Lung (tissue), 12 donors: ENCODE results near the gene ZNF165. TPM values are rescaled to one million over a fixed set of nuclear protein-coding genes. Genes with fewer than 3 reads are reported as not detected.

Source experiments
- ATAC-seq: fragments of 200-7000 bp; cut with Tn5 transposase; one replicate; pipeline ENCODE4 v1.9.1; 2020; ENCODE audit warnings: moderate number of reproducible peaks; ENCODE audit not compliant: insufficient read depth, low FRiP score
- DNase-seq, 3 donors: peaks; one replicate each; pipeline ENCODE4 v3.0.0-alpha.2; 2013 to 2017
- H3K27ac ChIP-seq, 2 donors: one replicate each; pipeline ENCODE4 v1.5.1; 2013; ENCODE audit warnings: mild to moderate bottlenecking in 2 of 2, moderate library complexity in 2 of 2, control low read depth in 1 of 2, inconsistent platforms in 1 of 2, low read depth in 1 of 2, low read length in 1 of 2
- H3K27me3 ChIP-seq, 3 donors: one replicate each; pipeline ENCODE4 v1.5.1; 2013; ENCODE audit warnings: low read length in 2 of 3; ENCODE audit not compliant: control insufficient read depth in 3 of 3, insufficient read depth in 3 of 3
- H3K36me3 ChIP-seq, 4 donors: one replicate each; pipeline ENCODE4 v1.5.1; 2013; ENCODE audit warnings: low read length in 4 of 4, mild to moderate bottlenecking in 1 of 4, moderate library complexity in 1 of 4; ENCODE audit not compliant: control insufficient read depth in 4 of 4, insufficient read depth in 4 of 4
- H3K4me1 ChIP-seq, 5 donors: one replicate each; pipeline ENCODE4 v1.5.1; 2013; ENCODE audit warnings: low read length in 5 of 5, mild to moderate bottlenecking in 2 of 5, moderate library complexity in 1 of 5; ENCODE audit not compliant: control insufficient read depth in 5 of 5, insufficient read depth in 5 of 5
- H3K4me3 ChIP-seq: one replicate; pipeline ENCODE4 v1.5.1; 2013; ENCODE audit warnings: mild to moderate bottlenecking, control low read depth, moderate library complexity
- H3K9ac ChIP-seq, 2 donors: one replicate each; pipeline ENCODE4 v1.5.1; 2013; ENCODE audit warnings: low read length in 2 of 2, control low read depth in 1 of 2; ENCODE audit not compliant: insufficient read depth in 1 of 2
- H3K9me3 ChIP-seq, 4 donors: one replicate each; pipeline ENCODE4 v1.5.1; 2013; ENCODE audit warnings: low read length in 3 of 4, mild to moderate bottlenecking in 1 of 4, moderate library complexity in 1 of 4; ENCODE audit not compliant: control insufficient read depth in 4 of 4, insufficient read depth in 3 of 4
- WGBS, 2 donors: extraction: QIAGEN DNeasy Blood & Tissue Kit; methylation state at CpG; one replicate each; pipeline ENCODE4 v1.1.7; 2013; 5-methylcytosine and 5-hydroxymethylcytosine counted together
- polyA plus RNA-seq, 2 donors: library from polyadenylated mRNA; stranded (reverse); fragments of 200-250 nt; gene quantifications; one replicate each; pipeline ENCODE4 v1.2.1, GENCODE V29; 2013
- total RNA-seq, 2 donors: library from RNA; depleted of rRNA in 1 of 2; stranded (reverse); fragments of >200 nt in 1 of 2; gene quantifications; one replicate each; pipeline ENCODE4 v1.2.1, GENCODE V29; 2014 to 2021
- TF ChIP-seq, protein P1 (sequence below): IDR thresholded peaks from 2 replicates; pipeline ENCODE4 v1.5.1; 2012; ENCODE audit warnings: mild to moderate bottlenecking; ENCODE audit errors: control extremely low read depth, extremely low read depth
- donor health status: control.
- donor health status: control.
- donor health status: Bipolar disorder and iron deficiency.
- donor health status: healthy.
- donor health status: DM: yes; HTN: yes; CAD: no.

The ZNF165 gene
- total and polyA plus RNA-seq, 4 donors: 2.1 to 5.2 (median 3.3) TPM

DNA sequence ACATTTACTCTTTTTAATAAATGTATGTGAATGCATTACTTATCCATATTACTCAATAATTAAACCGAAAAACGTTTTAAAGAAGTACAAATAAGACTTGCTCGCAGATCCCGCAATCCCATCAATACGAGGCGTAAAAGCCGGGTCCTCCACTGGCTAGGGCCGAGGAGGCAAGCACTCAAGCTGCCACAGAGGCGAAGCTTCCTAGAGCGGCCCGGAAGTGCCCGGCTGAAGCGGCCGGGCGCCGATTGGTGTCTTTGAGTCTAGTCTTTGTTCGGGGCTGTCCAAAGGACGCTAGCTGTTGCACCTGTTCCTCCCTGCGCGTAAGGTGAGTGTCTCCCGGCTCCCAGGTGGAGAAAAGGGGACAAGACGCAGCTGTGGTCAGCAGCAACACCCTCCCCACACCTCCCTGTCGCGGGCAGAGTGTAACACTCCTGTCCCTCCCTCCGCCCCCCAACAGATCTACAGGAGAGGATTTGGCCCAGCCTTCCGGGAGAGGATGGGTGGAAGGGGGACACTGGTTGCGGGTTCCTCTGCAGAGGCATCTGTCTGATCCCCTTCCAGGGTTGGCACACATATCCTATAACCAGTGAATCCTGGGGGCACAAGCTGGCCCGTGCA lies 44.1 kb downstream of the ZNF165 start, which contains the start of gene ZSCAN16:
Gene ZSCAN16 (plus strand): TSS at position 260 of the 621 bp plus-strand sequence. CDS start 835 bp downstream, outside the sequence.
- WGBS, 2 donors: 0% methylated on average over 28 of the region's 28 CpGs
- ATAC-seq (peak; percentile 99), DNase-seq (peak; percentile 75 to 90 (median 81))
- Histone ChIP-seq H3K36me3 (peaks cover 3 to 21% (median 9%) of the 10 kb centered on the region in 4 donors), H3K4me1 (peaks cover 0 to 13% (median 3%) of the 10 kb centered on the region in 5 donors), H3K4me3 (peak within 1 kb of the TSS; percentile 65), H3K9me3 (no peaks in the 10 kb centered on the region), H3K27ac (peak within 1 kb of the TSS; percentile 58 to 88), H3K9ac (peak within 1 kb of the TSS; percentile 83 to 89), H3K27me3 (no peaks in the 10 kb centered on the region)
- TF ChIP-seq, protein P1, sequence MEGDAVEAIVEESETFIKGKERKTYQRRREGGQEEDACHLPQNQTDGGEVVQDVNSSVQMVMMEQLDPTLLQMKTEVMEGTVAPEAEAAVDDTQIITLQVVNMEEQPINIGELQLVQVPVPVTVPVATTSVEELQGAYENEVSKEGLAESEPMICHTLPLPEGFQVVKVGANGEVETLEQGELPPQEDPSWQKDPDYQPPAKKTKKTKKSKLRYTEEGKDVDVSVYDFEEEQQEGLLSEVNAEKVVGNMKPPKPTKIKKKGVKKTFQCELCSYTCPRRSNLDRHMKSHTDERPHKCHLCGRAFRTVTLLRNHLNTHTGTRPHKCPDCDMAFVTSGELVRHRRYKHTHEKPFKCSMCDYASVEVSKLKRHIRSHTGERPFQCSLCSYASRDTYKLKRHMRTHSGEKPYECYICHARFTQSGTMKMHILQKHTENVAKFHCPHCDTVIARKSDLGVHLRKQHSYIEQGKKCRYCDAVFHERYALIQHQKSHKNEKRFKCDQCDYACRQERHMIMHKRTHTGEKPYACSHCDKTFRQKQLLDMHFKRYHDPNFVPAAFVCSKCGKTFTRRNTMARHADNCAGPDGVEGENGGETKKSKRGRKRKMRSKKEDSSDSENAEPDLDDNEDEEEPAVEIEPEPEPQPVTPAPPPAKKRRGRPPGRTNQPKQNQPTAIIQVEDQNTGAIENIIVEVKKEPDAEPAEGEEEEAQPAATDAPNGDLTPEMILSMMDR: no peak

DNA sequence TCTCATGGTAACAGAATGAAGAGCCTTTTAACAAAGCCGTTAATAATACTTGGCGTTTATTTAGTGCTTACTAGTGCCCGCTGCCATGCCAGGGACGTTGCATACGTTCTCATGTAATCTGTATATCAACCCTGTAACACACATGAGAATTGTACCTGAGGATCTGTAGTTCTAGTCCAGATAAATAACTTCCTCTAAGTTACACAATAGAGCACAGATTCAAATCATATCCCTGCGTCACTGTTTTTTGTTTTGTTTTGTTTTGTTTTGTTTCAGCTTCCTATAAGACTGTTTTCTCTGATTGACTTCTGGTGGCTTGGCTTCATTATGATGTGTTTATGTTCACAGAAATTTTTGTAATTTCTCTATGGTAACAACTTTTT lies 44.6 kb downstream of the ZNF165 start:
- Histone ChIP-seq H3K27me3 (no peaks in the 10 kb centered on the region), H3K36me3 (peaks cover 3 to 23% (median 10%) of the 10 kb centered on the region in 4 donors), H3K27ac (peak overlapping the region; percentile 58 to 88), H3K4me3 (peak overlapping the region; percentile 65), H3K4me1 (peaks cover 0 to 13% (median 3%) of the 10 kb centered on the region in 5 donors), H3K9ac (peak overlapping the region in 1 of 2 donors; percentile 89), H3K9me3 (no peaks in the 10 kb centered on the region)
- TF ChIP-seq, protein P1: no peak
- 5 to 8% methylated on average over 6 of the region's 6 CpGs for WGBS, 2 donors
- ATAC-seq: no peak
- no peak for DNase-seq

DNA sequence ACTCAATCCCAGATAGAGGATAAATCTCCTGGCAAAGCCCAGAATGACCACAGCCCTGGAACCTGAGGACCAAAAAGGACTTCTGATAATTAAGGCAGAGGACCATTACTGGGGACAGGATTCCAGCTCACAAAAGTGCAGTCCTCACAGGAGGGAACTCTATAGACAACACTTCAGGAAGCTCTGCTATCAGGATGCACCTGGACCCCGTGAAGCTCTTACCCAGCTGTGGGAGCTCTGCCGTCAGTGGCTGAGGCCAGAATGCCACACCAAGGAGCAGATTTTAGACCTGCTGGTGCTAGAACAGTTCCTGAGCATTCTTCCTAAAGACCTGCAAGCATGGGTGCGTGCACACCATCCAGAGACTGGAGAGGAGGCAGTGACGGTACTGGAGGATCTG lies 45.0 kb downstream of the ZNF165 start:
- no peaks in the 10 kb centered on the region for H3K27me3 ChIP-seq
- H3K9me3 ChIP-seq: no peaks in the 10 kb centered on the region
- TF ChIP-seq, protein P1: no peak
- H3K9ac ChIP-seq: no peak overlapping the region
- no peak overlapping the region for H3K4me3 ChIP-seq
- WGBS, 2 donors: 63 to 69% methylated on average over 4 of the region's 4 CpGs
- ATAC-seq (no peak), DNase-seq (no peak)
- H3K27ac ChIP-seq: peak overlapping the region in 1 of 2 donors; percentile 3
- H3K36me3 ChIP-seq: peaks cover 3 to 19% (median 9%) of the 10 kb centered on the region in 4 donors
- H3K4me1 ChIP-seq: peaks cover 0 to 13% (median 3%) of the 10 kb centered on the region in 5 donors
